Nephron progenitor cell (in vitro differentiated cells): ENCODE results near the gene CYTH1.
A peak's percentile ranks its signal among the peaks of the same experiment; 100 is the strongest.
"Not testable (repeated sequence)": the region's sequence is repeated elsewhere in the genome, so short reads cannot be mapped to it uniquely, and the experiment has no call there.

Experiments used
- DNase-seq: peaks from one replicate; pipeline ENCODE4 v3.0.0; 2021
- H3K27ac Mint-ChIP-seq: 2 replicates; pipeline ENCODE4 v1.8.0; 2021; ENCODE audit warnings: mild to moderate bottlenecking, moderate library complexity, mixed read lengths
- H3K27me3 Mint-ChIP-seq: 2 replicates; pipeline ENCODE4 v1.8.0; 2021; ENCODE audit warnings: mild to moderate bottlenecking, low read depth, mixed read lengths; ENCODE audit not compliant: poor library complexity
- H3K36me3 Mint-ChIP-seq: 2 replicates; pipeline ENCODE4 v1.8.0; 2021; ENCODE audit warnings: low read depth, mixed read lengths
- H3K4me1 Mint-ChIP-seq: 2 replicates; pipeline ENCODE4 v1.8.0; 2021; ENCODE audit warnings: mixed read lengths
- H3K4me3 Mint-ChIP-seq: 2 replicates; pipeline ENCODE4 v1.8.0; 2021; ENCODE audit warnings: mild to moderate bottlenecking, moderate library complexity, mixed read lengths
- H3K9me3 Mint-ChIP-seq: 2 replicates; pipeline ENCODE4 v1.8.0; 2021; ENCODE audit warnings: mild to moderate bottlenecking, moderate library complexity, mixed read lengths
- TF ChIP-seq, protein P1 (sequence below): fragments of 200-600 bp; sonication (generic); IDR thresholded peaks from 2 replicates; pipeline ENCODE4 v1.5.0; 2021; ENCODE audit warnings: antibody characterized with exemption

Gene CYTH1

DNA sequence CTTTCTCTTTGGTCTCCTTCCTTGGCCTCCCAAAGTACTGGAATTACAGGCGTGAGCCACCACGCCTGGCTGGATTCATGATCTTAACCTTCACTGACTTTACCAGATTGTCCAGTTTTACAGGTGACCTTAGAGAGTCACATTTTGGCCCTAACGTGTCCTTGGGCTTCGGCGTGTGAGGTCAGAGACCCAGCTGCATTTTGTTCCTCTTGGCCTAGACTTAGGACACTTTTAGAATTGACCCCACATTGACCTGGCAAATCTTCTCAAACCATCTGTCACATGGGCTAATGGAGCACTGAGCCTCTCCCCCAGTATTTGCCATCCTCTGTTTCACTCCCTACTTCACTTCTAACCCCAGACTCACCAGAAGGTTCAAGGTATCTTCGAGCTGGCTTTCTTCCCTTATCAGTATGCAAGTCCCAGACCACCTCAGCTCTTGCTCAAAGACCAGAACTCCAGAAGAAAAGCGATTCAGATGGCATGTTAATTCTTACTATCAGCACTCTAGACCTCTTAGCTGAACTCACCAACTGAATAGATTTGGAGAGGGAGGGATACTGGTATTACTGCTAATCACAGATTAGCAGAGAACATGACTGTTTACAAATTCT lies 1.7 kb upstream of the CYTH1 start:
- peak overlapping the region; percentile 78 for H3K4me3 Mint-ChIP-seq
- H3K9me3 Mint-ChIP-seq = no peaks in the 10 kb centered on the region
- TF ChIP-seq, protein P1, sequence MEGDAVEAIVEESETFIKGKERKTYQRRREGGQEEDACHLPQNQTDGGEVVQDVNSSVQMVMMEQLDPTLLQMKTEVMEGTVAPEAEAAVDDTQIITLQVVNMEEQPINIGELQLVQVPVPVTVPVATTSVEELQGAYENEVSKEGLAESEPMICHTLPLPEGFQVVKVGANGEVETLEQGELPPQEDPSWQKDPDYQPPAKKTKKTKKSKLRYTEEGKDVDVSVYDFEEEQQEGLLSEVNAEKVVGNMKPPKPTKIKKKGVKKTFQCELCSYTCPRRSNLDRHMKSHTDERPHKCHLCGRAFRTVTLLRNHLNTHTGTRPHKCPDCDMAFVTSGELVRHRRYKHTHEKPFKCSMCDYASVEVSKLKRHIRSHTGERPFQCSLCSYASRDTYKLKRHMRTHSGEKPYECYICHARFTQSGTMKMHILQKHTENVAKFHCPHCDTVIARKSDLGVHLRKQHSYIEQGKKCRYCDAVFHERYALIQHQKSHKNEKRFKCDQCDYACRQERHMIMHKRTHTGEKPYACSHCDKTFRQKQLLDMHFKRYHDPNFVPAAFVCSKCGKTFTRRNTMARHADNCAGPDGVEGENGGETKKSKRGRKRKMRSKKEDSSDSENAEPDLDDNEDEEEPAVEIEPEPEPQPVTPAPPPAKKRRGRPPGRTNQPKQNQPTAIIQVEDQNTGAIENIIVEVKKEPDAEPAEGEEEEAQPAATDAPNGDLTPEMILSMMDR = no peak
- peaks cover 6% of the 10 kb centered on the region for H3K36me3 Mint-ChIP-seq
- H3K27ac Mint-ChIP-seq = peak overlapping the region; percentile 56
- DNase-seq = no peak
- H3K27me3 Mint-ChIP-seq = no peaks in the 10 kb centered on the region
- H3K4me1 Mint-ChIP-seq = peaks cover 30% of the 10 kb centered on the region

DNA sequence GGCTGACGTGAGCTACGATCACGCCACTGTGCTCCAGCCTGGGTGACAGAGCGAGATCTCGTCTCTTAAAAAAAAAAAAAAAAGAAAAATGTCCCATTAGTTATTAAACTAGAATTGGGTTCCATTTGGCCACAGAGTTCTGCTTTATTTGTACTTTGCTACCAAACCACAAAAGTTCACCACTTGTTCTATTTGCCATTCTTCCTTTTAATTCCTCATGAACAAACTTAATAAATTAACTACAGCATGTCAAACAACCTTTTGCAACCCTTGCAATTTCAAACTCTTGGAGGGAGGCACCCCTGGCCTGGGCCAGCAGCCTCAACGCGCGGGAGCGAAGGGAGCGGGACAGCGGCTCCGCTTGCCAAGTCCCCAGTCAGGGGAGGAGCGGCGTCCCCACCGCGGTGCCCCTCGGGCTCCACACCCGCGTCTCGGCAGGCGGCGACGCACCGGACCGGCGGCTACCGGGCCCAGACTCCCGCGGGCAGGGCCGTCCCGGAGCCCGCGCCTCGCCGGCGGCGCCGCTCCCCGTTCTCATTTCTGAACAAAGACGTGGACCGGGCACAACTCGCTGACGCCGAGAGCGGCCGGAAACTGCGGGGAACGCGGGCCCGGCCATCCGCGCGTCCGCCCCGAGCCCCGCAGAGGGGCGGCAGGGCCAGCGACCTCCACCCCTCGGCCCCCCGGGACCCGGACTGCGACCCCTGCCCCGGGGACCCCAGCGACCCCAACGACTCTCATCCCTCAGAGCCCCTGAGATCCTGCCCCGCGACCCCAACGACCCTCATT lies 775 bp downstream of the CYTH1 start:
- Mint-ChIP-seq H3K27me3 (no peaks in the 10 kb centered on the region), H3K36me3 (no peaks in the 10 kb centered on the region), H3K4me1 (peaks cover 30% of the 10 kb centered on the region), H3K4me3 (peak overlapping the region; percentile 86), H3K27ac (no peak overlapping the region), H3K9me3 (no peaks in the 10 kb centered on the region)
- peak; percentile 68 for DNase-seq
- TF ChIP-seq, protein P1 = no peak

DNA sequence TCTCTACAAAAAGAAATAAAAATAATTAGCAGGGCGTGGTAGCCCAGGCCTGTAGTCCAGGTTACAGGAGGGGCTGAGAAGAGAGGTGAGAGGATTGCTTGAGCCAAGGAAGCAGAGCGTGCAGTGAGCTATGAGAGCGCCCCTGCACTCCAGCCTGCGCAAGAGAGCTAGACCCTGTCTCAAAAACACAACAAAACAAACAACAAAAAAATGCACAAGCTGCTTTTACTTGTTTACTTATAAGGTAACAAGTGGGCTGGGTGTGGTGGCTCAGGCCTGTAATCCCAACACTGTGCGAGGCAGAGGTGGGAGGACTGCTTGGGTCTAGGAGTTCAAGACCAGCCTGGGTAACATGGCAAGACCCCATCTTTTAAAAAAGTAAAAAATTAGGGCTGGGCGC lies 1.7 kb downstream of the CYTH1 start:
- Mint-ChIP-seq H3K4me3 (peak overlapping the region; percentile 71), H3K9me3 (no peaks in the 10 kb centered on the region), H3K4me1 (peaks cover 30% of the 10 kb centered on the region), H3K36me3 (no peaks in the 10 kb centered on the region), H3K27me3 (no peaks in the 10 kb centered on the region), H3K27ac (no peak overlapping the region)
- DNase-seq = no peak
- TF ChIP-seq, protein P1 = no peak

DNA sequence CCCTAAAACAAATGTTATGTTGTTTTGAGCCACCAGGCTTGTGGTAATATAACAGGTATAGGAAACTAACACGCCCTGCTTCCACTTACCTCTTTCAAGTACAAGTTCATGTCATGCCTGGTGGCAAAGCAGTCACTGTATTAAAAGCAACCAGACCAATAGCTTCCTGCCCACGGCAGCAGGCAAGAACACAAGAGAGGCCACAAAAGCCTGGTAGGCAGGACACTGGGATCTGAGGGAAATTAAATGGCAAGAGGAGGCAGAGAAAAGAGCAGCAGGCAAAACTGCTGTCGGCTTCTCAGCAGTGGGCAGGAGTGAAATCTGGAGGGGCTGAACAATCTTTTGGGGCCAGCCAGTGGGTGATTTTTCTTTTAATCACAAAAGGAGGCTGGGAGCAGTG lies 2.2 kb downstream of the CYTH1 start:
- H3K4me1 Mint-ChIP-seq = peaks cover 31% of the 10 kb centered on the region
- no peak for DNase-seq
- TF ChIP-seq, protein P1 = no peak
- peak overlapping the region; percentile 71 for H3K4me3 Mint-ChIP-seq
- peak overlapping the region; percentile 25 for H3K27ac Mint-ChIP-seq
- no peaks in the 10 kb centered on the region for H3K36me3 Mint-ChIP-seq
- H3K9me3 Mint-ChIP-seq = no peaks in the 10 kb centered on the region
- H3K27me3 Mint-ChIP-seq = no peaks in the 10 kb centered on the region

DNA sequence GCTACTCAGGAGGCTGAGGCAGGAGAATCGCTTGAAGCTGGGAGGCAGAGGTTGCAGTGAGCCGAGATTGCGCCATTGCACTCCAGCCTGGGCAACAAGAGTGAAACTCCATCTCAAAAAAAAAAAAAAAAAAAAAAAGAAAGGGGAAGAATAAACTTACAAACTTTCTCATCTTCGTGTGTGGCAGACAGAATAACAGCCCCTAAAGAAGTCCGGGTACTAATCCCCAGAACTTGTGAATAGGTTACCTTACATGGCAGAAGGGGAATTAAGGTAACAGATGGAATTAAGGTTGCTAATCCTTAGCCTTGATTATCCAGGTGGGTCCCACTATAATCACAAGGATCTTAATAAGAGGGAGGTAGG lies 2.8 kb downstream of the CYTH1 start:
- H3K27ac Mint-ChIP-seq, H3K9me3 Mint-ChIP-seq, DNase-seq, H3K36me3 Mint-ChIP-seq, H3K27me3 Mint-ChIP-seq, H3K4me3 Mint-ChIP-seq: not testable (repeated sequence)
- peaks cover 35% of the 10 kb centered on the region for H3K4me1 Mint-ChIP-seq

DNA sequence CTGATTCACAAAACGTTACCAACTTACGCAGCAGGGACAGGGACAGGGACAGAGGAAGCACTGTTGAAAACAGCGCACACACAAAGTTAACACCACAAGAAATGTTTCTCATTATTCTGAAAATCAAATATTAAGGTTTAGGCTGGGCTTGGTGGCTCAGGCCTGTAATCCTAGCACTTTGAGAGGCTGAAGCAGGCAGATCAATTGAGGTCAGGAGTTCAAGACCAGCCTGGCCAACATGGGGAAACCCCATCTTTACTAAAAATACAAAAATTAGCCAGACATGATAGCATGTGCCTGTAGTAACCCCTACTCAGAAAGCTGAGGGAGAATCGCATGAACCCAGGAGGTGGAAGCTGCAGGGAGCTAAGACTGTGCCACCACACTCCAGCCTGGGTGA lies 4.2 kb downstream of the CYTH1 start:
- no peak overlapping the region for H3K4me3 Mint-ChIP-seq
- no peaks in the 10 kb centered on the region for H3K9me3 Mint-ChIP-seq
- TF ChIP-seq, protein P1 = no peak
- H3K27ac Mint-ChIP-seq = no peak overlapping the region
- peaks cover 26% of the 10 kb centered on the region for H3K4me1 Mint-ChIP-seq
- H3K36me3 Mint-ChIP-seq = no peaks in the 10 kb centered on the region
- H3K27me3 Mint-ChIP-seq = no peaks in the 10 kb centered on the region
- DNase-seq = no peak
